ENCODE measurements around the gene SLC6A4. TPM values are rescaled to one million over a fixed set of nuclear protein-coding genes. Genes with fewer than 3 reads are reported as not detected.

Gene SLC6A4
- total and polyA plus RNA-seq, 2 donors from 2014 or later, result 0.94 to 1.1 TPM

DNA sequence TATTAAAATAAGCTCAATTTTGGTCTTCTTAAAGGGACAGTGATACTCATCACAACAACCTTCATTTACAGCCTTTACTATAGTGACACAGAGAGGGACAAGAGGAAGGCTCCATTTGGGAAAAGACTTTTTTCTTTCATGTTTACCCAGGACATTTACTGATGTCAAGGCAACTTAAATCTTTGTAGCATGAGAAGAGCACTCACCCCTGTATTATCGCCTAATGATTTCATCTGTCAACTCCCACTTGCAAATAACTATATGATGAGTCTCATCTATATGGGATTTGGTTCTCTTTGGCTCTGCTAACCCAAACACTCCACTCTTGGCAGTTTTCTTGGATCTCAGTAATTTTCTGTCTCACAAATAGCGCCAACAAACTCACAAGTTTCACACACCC, 32.1 kb upstream of the SLC6A4 start:
- H3K9me3 ChIP-seq (ENCODE audit: control insufficient read depth in 2 of 3, insufficient read depth in 1 of 3, low read length in 3 of 3), result no peaks in the 10 kb centered on the region
- H3K9ac ChIP-seq (ENCODE audit: low read length in 3 of 3), result no peak overlapping the region
- intact Hi-C loops (cut with DNase I), result no loop called here
- no peaks in the 10 kb centered on the region for H3K27me3 ChIP-seq (ENCODE audit: control insufficient read depth, insufficient read depth, low read length)
- no peak overlapping the region for H3K4me3 ChIP-seq (ENCODE audit: low read length in 3 of 3)
- H3K36me3 ChIP-seq (ENCODE audit: control insufficient read depth in 2 of 3, insufficient read depth in 3 of 3, low read length in 3 of 3), result peaks cover 0 to 37% (median 22%) of the 10 kb centered on the region in 3 donors
- no peak for DNase-seq
- H3K4me1 ChIP-seq (ENCODE audit: control insufficient read depth in 2 of 3, insufficient read depth in 2 of 3, low read depth in 1 of 3, low read length in 3 of 3), result peaks cover 0 to 8% (median 0%) of the 10 kb centered on the region in 3 donors
- TF ChIP-seq, protein P1, sequence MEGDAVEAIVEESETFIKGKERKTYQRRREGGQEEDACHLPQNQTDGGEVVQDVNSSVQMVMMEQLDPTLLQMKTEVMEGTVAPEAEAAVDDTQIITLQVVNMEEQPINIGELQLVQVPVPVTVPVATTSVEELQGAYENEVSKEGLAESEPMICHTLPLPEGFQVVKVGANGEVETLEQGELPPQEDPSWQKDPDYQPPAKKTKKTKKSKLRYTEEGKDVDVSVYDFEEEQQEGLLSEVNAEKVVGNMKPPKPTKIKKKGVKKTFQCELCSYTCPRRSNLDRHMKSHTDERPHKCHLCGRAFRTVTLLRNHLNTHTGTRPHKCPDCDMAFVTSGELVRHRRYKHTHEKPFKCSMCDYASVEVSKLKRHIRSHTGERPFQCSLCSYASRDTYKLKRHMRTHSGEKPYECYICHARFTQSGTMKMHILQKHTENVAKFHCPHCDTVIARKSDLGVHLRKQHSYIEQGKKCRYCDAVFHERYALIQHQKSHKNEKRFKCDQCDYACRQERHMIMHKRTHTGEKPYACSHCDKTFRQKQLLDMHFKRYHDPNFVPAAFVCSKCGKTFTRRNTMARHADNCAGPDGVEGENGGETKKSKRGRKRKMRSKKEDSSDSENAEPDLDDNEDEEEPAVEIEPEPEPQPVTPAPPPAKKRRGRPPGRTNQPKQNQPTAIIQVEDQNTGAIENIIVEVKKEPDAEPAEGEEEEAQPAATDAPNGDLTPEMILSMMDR (IDR thresholded peaks at IDR 0.05; ENCODE audit: borderline replicate concordance, extremely low read depth, insufficient read depth), result no peak
- no peak overlapping the region for H3K27ac ChIP-seq (ENCODE audit: low read depth in 2 of 2, low read length in 2 of 2)
- no peak for FAIRE-seq

DNA sequence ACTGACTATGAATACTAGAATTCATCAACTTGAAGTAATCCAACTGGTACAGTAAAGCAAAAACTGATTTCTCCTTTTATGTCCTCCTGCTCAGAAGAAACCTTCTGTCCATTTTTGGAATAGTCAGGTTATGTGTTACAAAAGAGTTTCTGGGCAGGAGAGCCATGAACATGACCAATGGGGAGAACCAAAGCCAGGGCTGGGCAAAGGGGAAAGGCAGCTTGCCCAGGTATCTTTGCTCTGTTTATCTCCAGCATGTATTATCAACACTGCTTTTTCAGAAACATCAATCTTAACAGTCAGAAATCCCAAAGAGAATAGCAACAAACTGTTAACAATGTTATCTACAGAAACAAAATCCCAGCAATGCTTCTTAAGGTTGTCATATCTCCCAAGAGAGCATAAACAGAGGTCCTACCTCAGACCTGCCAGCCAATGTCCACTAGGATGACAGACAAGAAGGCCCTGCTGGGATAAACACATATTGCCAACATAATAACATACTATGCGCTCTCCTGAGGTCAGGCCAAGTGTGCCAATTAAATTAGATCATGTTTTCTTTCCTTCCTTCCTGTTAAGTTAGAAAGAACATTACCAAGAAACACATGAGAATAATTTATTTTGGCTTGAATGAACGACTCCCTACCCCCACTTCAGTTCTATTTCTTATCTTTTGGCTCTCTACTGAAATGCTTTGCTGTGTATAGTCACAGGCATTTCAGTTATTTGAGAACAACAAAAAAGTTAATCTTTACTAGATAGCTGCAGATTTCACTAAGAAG, 28.2 kb upstream of the SLC6A4 start:
- intact Hi-C loops (cut with DNase I), result no loop called here
- H3K9ac ChIP-seq (ENCODE audit: low read length in 3 of 3), result no peak overlapping the region
- H3K36me3 ChIP-seq (ENCODE audit: control insufficient read depth in 2 of 3, insufficient read depth in 3 of 3, low read length in 3 of 3), result peaks cover 4 to 26% (median 16%) of the 10 kb centered on the region in 3 donors
- H3K9me3 ChIP-seq (ENCODE audit: control insufficient read depth in 2 of 3, insufficient read depth in 1 of 3, low read length in 3 of 3), result no peaks in the 10 kb centered on the region
- TF ChIP-seq, protein P1 (IDR thresholded peaks at IDR 0.05; ENCODE audit: borderline replicate concordance, extremely low read depth, insufficient read depth), result no peak
- no peaks in the 10 kb centered on the region for H3K27me3 ChIP-seq (ENCODE audit: control insufficient read depth, insufficient read depth, low read length)
- peak in 2 of 5 donors; percentile 28 to 58 for DNase-seq
- FAIRE-seq, result peak; percentile 91
- H3K27ac ChIP-seq (ENCODE audit: low read depth in 2 of 2, low read length in 2 of 2), result peak overlapping the region; percentile 20 to 44
- H3K4me3 ChIP-seq (ENCODE audit: low read length in 3 of 3), result no peak overlapping the region
- peaks cover 0 to 8% (median 0%) of the 10 kb centered on the region in 3 donors for H3K4me1 ChIP-seq (ENCODE audit: control insufficient read depth in 2 of 3, insufficient read depth in 2 of 3, low read depth in 1 of 3, low read length in 3 of 3)

DNA sequence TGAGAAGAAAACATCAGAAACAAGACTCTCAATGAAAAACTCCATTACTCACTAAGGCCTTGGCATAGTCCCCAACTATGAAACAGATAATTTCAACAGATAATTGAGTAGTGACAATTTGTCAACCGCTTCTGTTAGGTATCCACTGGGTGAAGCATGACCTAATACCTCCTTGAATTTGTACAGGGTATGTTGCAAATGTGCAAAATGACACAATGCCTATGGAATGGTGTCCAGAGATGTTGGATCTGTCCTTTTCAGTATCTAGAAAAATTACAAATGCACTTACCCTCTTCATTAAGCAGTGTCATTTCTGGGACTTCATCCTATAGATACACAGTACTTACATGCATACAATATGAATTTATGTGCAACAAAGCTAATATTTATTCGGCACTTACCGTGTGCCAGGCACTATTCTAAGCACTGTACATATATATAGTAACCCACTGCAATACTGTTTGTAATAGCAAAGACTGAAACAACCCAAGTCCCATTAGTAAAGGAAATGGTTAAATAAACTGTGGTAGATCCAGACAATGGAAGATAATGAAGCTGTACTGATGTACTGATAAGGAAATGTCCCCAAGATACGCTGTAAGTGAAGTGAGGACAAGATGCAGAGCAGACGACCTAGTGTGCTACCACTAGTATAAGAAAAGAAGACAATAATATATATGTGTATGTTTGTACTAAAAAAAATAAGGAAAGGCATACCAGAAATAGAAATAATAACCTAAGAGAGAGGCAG, 21.4 kb upstream of the SLC6A4 start:
- no peak overlapping the region for H3K27ac ChIP-seq (ENCODE audit: low read depth in 2 of 2, low read length in 2 of 2)
- no peak for FAIRE-seq

More for the DNA sequence above, 21.4 kb upstream of the SLC6A4 start:
- DNase-seq, result no peak
- Histone ChIP-seq H3K9ac (ENCODE audit: low read length in 3 of 3) (no peak overlapping the region), H3K9me3 (ENCODE audit: control insufficient read depth in 2 of 3, insufficient read depth in 1 of 3, low read length in 3 of 3) (no peaks in the 10 kb centered on the region), H3K27me3 (ENCODE audit: control insufficient read depth, insufficient read depth, low read length) (no peaks in the 10 kb centered on the region), H3K36me3 (ENCODE audit: control insufficient read depth in 2 of 3, insufficient read depth in 3 of 3, low read length in 3 of 3) (peaks cover 4 to 13% (median 13%) of the 10 kb centered on the region in 3 donors), H3K4me3 (ENCODE audit: low read length in 3 of 3) (no peak overlapping the region), H3K4me1 (ENCODE audit: control insufficient read depth in 2 of 3, insufficient read depth in 2 of 3, low read depth in 1 of 3, low read length in 3 of 3) (peaks cover 0 to 5% (median 0%) of the 10 kb centered on the region in 3 donors)
- TF ChIP-seq, protein P1 (IDR thresholded peaks at IDR 0.05; ENCODE audit: borderline replicate concordance, extremely low read depth, insufficient read depth), result no peak
- intact Hi-C loops (cut with DNase I), result no loop called here
